ENCODE measurements around the gene CXCR4.

CXCR4 gene

DNA sequence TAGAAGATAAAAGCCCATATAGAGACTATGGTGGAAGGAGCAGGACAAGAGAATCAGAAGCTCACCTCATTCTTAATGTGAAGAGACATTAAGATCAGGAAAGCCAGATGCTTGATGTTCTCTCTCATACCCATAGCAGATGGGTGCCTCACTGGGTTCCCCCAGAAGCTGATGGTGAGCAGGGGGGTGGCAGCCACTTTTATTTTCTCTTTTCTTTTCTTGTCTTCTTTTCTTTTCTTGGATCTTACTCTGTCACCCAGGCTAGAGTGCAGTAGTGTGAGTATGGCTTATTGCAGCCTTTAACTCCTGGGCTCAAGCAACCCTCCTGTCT lies 14.8 kb upstream of the CXCR4 start:
- H3K9me3 ChIP-seq (ENCODE audit: severe bottlenecking), result no peaks in the 10 kb centered on the region
- ATAC-seq (ENCODE audit: low read depth), result no peak

DNA sequence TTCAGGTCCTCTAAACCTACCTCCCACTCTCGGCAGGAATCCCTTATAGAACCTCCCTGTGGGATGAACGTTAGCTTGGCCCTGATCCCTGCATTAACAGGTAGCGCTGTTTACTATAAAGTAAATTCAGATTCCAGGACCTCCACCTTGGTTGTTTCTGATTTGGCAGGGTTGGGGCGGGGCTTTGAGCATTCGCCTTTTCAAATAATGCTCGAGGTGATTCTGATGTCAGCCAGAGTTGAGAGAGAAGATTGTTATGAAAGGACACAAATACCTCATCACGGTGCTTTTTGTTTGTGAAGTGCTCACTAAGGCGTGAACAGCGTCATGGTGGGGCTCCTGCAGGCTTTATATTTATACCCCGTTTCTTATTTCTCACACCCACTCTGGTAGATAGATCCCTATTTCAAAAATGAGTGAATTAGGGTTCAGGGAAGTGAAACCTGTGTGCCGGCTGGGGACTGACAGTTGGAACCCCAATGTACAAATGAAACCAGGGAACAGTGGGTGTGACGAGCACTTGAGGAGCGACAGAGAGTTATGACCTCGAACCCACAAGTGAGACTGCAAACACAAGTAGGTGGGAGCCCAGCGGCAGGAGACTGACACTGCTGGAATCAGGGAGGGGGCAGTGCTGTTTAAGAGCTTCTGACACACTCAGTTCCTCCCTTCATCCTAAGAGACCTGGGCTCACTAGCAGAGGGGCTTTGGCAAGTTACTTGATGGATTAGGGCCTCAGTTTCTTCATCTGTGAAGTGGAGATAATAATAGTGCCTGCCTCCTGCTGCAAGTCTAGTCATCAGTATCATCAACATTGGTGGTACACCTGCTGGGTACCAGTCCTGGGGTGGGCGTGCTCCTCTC lies 14.2 kb upstream of the CXCR4 start:
- no peak for DNase-seq (ENCODE audit: low spot score)
- ATAC-seq (ENCODE audit: low read depth), result no peak
- Histone ChIP-seq H3K4me3 (ENCODE audit: severe bottlenecking) (no peak overlapping the region), H3K9me3 (ENCODE audit: severe bottlenecking) (no peaks in the 10 kb centered on the region), H3K36me3 (ENCODE audit: low read depth) (no peaks in the 10 kb centered on the region), H3K27me3 (ENCODE audit: insufficient read depth, poor library complexity, severe bottlenecking) (peaks cover 12% of the 10 kb centered on the region), H3K4me1 (ENCODE audit: insufficient read depth, poor library complexity, severe bottlenecking) (no peaks in the 10 kb centered on the region), H3K27ac (ENCODE audit: poor library complexity, severe bottlenecking) (no peak overlapping the region)
- TF ChIP-seq, protein P1, sequence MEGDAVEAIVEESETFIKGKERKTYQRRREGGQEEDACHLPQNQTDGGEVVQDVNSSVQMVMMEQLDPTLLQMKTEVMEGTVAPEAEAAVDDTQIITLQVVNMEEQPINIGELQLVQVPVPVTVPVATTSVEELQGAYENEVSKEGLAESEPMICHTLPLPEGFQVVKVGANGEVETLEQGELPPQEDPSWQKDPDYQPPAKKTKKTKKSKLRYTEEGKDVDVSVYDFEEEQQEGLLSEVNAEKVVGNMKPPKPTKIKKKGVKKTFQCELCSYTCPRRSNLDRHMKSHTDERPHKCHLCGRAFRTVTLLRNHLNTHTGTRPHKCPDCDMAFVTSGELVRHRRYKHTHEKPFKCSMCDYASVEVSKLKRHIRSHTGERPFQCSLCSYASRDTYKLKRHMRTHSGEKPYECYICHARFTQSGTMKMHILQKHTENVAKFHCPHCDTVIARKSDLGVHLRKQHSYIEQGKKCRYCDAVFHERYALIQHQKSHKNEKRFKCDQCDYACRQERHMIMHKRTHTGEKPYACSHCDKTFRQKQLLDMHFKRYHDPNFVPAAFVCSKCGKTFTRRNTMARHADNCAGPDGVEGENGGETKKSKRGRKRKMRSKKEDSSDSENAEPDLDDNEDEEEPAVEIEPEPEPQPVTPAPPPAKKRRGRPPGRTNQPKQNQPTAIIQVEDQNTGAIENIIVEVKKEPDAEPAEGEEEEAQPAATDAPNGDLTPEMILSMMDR (IDR thresholded peaks at IDR 0.05; ENCODE audit: poor library complexity, severe bottlenecking), result no peak

More for the DNA sequence above, 14.8 kb upstream of the CXCR4 start:
- H3K4me3 ChIP-seq (ENCODE audit: severe bottlenecking), result no peak overlapping the region
- H3K4me1 ChIP-seq (ENCODE audit: insufficient read depth, poor library complexity, severe bottlenecking), result no peaks in the 10 kb centered on the region
- DNase-seq (ENCODE audit: low spot score), result no peak
- TF ChIP-seq, protein P1 (IDR thresholded peaks at IDR 0.05; ENCODE audit: poor library complexity, severe bottlenecking), result no peak
- peaks cover 6% of the 10 kb centered on the region for H3K27me3 ChIP-seq (ENCODE audit: insufficient read depth, poor library complexity, severe bottlenecking)
- H3K27ac ChIP-seq (ENCODE audit: poor library complexity, severe bottlenecking), result no peak overlapping the region
- no peaks in the 10 kb centered on the region for H3K36me3 ChIP-seq (ENCODE audit: low read depth)

DNA sequence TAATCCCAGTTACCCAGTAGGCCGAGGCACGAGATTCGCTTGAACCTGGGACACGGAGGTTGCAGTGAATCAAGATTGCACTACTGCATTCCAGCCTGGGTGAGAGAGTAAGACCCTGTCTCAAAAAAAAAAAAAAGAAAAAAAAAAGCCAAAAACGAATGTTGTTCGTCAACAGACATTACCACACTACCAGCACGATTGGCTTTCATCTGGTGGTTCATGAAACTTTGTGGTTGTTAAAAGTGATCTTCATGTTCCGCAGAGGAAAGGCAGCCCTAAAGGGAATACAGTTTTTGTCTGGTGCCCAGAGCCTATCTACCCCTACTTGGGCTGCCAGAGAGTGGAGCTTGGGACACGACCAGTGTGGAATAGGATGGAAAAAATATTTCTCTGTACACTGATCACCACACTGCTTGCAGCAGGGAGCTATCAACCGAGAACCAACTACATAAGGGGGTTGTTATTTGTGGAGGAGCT lies 13.6 kb upstream of the CXCR4 start:
- no peak for ATAC-seq (ENCODE audit: low read depth)
- Histone ChIP-seq H3K36me3 (ENCODE audit: low read depth) (no peaks in the 10 kb centered on the region), H3K4me3 (ENCODE audit: severe bottlenecking) (no peak overlapping the region), H3K4me1 (ENCODE audit: insufficient read depth, poor library complexity, severe bottlenecking) (no peaks in the 10 kb centered on the region), H3K27ac (ENCODE audit: poor library complexity, severe bottlenecking) (no peak overlapping the region), H3K9me3 (ENCODE audit: severe bottlenecking) (no peaks in the 10 kb centered on the region), H3K27me3 (ENCODE audit: insufficient read depth, poor library complexity, severe bottlenecking) (peaks cover 19% of the 10 kb centered on the region)
- TF ChIP-seq, protein P1 (IDR thresholded peaks at IDR 0.05; ENCODE audit: poor library complexity, severe bottlenecking), result no peak
- no peak for DNase-seq (ENCODE audit: low spot score)

DNA sequence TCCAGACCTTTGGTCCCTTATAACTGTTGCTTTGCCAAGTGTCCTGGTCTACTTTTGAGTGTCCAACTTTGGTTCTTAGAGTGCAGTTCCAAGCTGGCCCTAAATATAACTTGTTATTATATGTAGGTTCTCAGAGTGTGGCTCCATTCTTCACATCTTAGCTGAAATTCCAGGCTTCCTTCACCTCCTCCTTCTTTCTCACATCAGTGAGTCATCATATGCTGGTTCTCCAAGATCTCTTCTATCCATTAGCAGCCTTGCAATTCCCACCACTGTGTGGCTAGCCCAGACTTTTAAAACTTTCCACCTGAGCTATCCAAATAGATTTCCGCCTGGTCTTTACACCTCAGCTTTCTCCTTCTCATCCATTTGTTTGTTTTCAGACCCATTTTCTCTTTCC lies 12.6 kb upstream of the CXCR4 start:
- no peaks in the 10 kb centered on the region for H3K9me3 ChIP-seq (ENCODE audit: severe bottlenecking)
- ATAC-seq (ENCODE audit: low read depth), result no peak
- no peak overlapping the region for H3K27ac ChIP-seq (ENCODE audit: poor library complexity, severe bottlenecking)
- no peaks in the 10 kb centered on the region for H3K36me3 ChIP-seq (ENCODE audit: low read depth)
- no peaks in the 10 kb centered on the region for H3K4me1 ChIP-seq (ENCODE audit: insufficient read depth, poor library complexity, severe bottlenecking)
- no peak for DNase-seq (ENCODE audit: low spot score)
- no peak overlapping the region for H3K4me3 ChIP-seq (ENCODE audit: severe bottlenecking)
- TF ChIP-seq, protein P1 (IDR thresholded peaks at IDR 0.05; ENCODE audit: poor library complexity, severe bottlenecking), result no peak
- peaks cover 19% of the 10 kb centered on the region for H3K27me3 ChIP-seq (ENCODE audit: insufficient read depth, poor library complexity, severe bottlenecking)

DNA sequence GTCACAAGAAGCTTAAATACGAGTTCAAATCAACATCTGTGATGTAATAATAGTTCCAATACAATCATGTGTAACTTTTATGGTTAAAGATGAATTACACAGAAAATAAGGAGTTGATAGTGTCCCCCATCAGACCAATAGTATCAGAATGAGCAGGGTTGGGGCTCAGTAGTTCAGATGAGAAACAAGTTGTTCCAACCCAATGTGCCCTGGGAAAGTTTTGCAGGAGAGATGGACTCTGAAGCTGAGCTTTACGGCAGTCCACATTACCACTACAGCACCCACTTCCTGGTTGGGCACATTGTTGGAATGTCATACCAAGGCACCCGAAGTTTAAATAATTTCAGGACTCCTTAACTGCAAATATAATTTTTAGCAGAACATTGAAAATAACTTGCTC lies 12.1 kb upstream of the CXCR4 start:
- Histone ChIP-seq H3K9me3 (ENCODE audit: severe bottlenecking) (no peaks in the 10 kb centered on the region), H3K27me3 (ENCODE audit: insufficient read depth, poor library complexity, severe bottlenecking) (peaks cover 19% of the 10 kb centered on the region), H3K36me3 (ENCODE audit: low read depth) (no peaks in the 10 kb centered on the region), H3K4me3 (ENCODE audit: severe bottlenecking) (no peak overlapping the region), H3K27ac (ENCODE audit: poor library complexity, severe bottlenecking) (no peak overlapping the region), H3K4me1 (ENCODE audit: insufficient read depth, poor library complexity, severe bottlenecking) (no peaks in the 10 kb centered on the region)
- TF ChIP-seq, protein P1 (IDR thresholded peaks at IDR 0.05; ENCODE audit: poor library complexity, severe bottlenecking), result no peak
- no peak for ATAC-seq (ENCODE audit: low read depth)
- no peak for DNase-seq (ENCODE audit: low spot score)
